ENCODE results near the gene ALDH1L1. TPM values are rescaled to one million over a fixed set of nuclear protein-coding genes. Genes with fewer than 3 reads are reported as not detected.

ALDH1L1 gene
- total RNA-seq, 2 donors from 2014 or later: 0.21 to 0.48 TPM

DNA sequence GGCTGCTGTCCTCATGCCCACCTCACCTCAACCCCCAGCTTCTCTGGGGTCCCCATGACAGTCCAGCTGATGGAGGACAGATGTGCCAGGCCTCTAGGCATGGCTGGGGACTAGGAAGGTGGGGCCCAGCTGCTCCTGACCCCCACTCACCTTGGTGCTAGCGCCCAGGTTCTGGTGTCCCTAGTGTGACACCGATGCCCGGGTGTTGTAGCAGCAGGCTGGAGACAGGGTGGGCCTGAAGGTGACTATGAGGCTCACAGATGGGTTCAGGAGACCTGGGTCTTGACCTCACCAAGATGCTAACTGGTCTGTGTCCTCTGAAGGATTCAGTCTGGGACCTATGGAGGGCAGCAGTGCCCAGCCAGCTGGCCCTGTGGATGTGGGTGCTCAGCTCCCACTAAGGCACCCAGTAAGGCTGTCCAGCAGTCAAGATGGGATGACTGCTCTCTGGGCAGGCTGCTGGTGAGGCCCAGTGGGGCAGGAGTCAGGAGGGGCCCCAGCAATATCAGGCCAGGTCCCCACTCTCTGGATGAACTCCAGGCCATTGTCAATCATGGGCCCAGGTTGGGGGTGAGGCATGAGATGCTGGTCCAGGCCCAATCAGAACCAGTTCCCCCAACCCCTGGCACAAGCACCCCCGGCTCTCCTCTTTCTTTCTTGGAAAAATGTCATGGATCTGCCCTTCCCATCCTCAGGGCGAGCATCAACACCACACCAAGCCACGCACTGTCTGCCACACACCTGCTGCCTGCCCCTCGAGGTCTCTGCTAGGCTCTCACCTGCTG is 33.0 kb downstream of the ALDH1L1 start:
- ATAC-seq (replicated peaks in 1 of 2): no peak
- no peaks in the 10 kb centered on the region for H3K9me3 Mint-ChIP-seq
- DNase-seq: no peak
- no peak overlapping the region for H3K4me3 Mint-ChIP-seq
- peaks cover 17% of the 10 kb centered on the region for H3K27me3 Mint-ChIP-seq (ENCODE audit: low read depth)
- no peaks in the 10 kb centered on the region for H3K4me1 Mint-ChIP-seq (ENCODE audit: low read depth)
- H3K36me3 Mint-ChIP-seq (ENCODE audit: insufficient read depth in 2 of 2): no peaks in the 10 kb centered on the region
- H3K27ac Mint-ChIP-seq: no peak overlapping the region

DNA sequence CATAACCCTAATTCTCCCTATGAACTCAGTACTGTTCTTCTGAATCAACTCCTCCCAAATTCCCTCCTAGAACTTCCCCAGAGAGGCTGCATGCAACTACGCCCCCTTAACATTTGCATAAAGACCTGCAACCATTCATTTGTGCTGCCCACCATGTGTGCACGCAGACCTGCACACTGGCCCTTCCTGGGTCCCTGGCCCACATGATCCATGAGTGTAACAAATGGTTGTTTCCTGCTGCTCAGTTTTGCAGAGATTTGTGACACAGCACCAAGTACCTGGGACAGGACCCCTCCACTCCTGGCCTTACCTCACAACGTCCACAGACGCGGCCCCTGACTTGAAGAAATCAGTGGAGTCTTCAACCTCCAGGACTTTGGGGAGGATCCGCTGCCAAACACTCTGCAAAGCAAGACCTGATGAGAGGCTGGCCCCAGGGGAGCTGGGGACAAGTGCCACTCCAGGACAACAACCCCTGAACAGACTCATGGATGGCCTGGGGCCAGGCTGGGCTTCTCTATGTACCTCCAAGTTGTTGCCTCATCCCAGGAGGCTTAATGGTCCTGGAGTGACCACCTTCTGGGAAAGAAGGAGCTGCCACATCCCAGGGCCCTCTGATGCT is 33.8 kb downstream of the ALDH1L1 start:
- Mint-ChIP-seq H3K4me3 (no peak overlapping the region), H3K27me3 (ENCODE audit: low read depth) (peaks cover 17% of the 10 kb centered on the region), H3K27ac (no peak overlapping the region), H3K9me3 (no peaks in the 10 kb centered on the region), H3K4me1 (ENCODE audit: low read depth) (no peaks in the 10 kb centered on the region), H3K36me3 (ENCODE audit: insufficient read depth in 2 of 2) (no peaks in the 10 kb centered on the region)
- no peak for ATAC-seq (replicated peaks in 1 of 2)
- DNase-seq: no peak

DNA sequence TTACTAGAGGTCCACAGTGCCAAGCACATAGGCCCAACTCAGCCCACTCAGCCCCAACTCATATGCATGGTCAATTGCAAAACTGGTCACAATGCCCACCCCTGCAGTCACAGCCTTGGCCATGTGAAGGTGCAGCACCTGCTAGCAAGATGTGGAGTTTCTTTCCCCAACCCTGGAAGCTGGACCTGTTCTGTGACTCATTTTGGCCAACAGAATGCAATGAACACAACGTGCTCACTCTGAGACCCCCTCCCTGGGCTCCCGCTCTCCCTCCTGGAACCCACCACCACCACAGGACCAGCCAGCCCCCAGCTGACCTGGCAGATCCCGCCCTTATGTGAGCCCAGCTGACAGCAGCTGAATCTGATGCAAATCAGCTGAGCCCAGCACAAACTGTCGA is 34.4 kb downstream of the ALDH1L1 start:
- Mint-ChIP-seq H3K27me3 (ENCODE audit: low read depth) (peaks cover 17% of the 10 kb centered on the region), H3K9me3 (no peaks in the 10 kb centered on the region), H3K27ac (no peak overlapping the region), H3K36me3 (ENCODE audit: insufficient read depth in 2 of 2) (no peaks in the 10 kb centered on the region), H3K4me3 (no peak overlapping the region), H3K4me1 (ENCODE audit: low read depth) (no peaks in the 10 kb centered on the region)
- no peak for ATAC-seq (replicated peaks in 1 of 2)
- DNase-seq: no peak

DNA sequence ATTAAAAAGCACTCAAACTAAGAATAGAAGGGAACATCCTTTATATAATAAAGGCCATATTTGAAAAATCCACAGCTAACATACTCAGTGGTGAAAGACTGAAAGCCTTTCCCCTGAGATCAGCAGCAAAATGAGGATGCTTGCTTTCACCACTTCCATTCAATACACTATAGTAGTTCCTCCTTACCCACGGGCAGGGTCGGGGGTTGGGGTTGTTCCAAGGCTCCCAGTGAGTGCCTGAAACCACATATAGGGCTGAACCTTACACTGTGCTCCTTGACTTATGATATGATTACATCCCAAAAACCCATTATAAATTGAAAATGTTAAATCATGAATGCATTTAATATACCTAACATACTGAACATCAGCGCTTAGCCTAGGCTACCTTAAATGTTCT is 37.7 kb downstream of the ALDH1L1 start:
- Mint-ChIP-seq H3K27me3 (ENCODE audit: low read depth) (peaks cover 38% of the 10 kb centered on the region), H3K4me1 (ENCODE audit: low read depth) (no peaks in the 10 kb centered on the region)

DNA sequence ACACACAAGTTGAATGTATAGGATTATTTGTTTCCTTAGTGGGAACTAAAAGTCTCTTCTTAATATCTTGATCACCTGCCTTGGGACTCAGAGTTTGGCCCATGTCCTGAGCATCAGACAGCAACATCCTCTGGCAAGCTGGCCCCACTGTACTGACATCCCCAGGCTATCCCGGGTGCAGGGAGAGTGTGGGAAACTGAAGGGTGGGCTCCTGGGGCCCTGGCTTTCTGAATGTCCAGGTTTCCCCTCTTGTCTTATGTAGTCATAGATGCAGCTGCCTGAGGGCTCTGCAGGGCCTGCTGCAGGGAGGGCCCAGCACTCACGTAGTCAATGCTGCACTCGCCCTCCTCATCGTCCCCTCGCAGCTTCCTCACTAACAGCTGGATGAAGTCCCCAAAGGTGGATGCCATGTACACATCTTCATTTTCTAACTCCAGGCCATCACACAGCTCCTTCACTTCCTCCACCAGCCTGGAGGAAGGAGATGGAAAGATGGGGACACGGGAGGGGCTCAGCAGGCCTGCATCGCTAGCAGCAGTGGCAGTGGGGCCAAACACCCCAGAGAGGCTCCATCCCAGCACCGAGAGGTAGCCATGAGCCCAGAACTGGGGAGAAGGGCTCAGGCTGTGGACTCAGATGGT is 42.8 kb downstream of the ALDH1L1 start:
- no peak for ATAC-seq (replicated peaks in 1 of 2)
- DNase-seq: no peak
- H3K36me3 Mint-ChIP-seq (ENCODE audit: insufficient read depth in 2 of 2): no peaks in the 10 kb centered on the region
- no peaks in the 10 kb centered on the region for H3K4me1 Mint-ChIP-seq (ENCODE audit: low read depth)
- H3K27me3 Mint-ChIP-seq (ENCODE audit: low read depth): peaks cover 21% of the 10 kb centered on the region
- H3K27ac Mint-ChIP-seq: no peak overlapping the region
- H3K4me3 Mint-ChIP-seq: no peak overlapping the region
- H3K9me3 Mint-ChIP-seq: no peaks in the 10 kb centered on the region

More for the DNA sequence above, 37.7 kb downstream of the ALDH1L1 start:
- H3K27ac Mint-ChIP-seq: no peak overlapping the region
- H3K36me3 Mint-ChIP-seq (ENCODE audit: insufficient read depth in 2 of 2): no peaks in the 10 kb centered on the region
- ATAC-seq (replicated peaks in 1 of 2): no peak
- no peak overlapping the region for H3K4me3 Mint-ChIP-seq
- no peak for DNase-seq
- no peaks in the 10 kb centered on the region for H3K9me3 Mint-ChIP-seq

DNA sequence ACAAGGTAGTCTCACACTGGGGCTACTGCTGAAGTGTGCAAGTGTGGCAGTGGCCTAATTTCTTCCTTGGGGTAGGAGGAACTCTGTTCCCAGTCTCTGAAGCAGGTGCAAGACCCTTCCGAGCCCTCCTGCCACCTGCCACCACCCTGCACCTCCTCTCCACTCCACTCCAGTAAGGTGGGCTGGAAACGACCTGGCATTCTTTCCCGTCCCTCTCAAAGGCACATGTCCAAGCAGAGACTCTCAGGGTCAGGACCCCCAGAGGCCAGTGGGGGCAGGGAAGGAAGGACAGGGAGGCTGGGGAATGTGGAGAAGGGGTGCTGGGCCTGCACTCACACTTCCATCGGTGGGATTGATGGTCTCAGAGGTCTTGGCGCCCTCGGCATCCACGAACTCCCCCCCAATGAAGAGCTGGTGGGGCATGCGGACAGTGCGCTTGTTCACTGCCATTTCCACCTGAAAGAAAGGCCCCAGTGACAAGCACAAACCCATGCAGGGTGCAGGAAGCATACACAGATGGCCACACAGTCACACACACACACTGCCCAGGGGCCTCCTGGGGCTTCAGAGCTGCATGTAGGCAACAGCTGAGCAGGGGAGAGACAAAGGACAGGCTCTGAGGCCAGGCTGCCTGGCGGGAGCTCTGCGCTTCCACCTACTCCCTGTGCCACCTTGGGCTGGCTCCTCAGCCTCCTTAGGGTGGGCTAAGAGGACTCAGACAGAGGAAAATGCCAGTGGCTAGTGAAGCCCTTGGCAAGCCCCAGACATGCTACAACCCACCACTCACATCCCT is 43.8 kb downstream of the ALDH1L1 start:
- Mint-ChIP-seq H3K9me3 (no peaks in the 10 kb centered on the region), H3K27me3 (ENCODE audit: low read depth) (peaks cover 21% of the 10 kb centered on the region), H3K27ac (no peak overlapping the region), H3K4me1 (ENCODE audit: low read depth) (no peaks in the 10 kb centered on the region), H3K36me3 (ENCODE audit: insufficient read depth in 2 of 2) (no peaks in the 10 kb centered on the region), H3K4me3 (no peak overlapping the region)
- DNase-seq (no peak), ATAC-seq (replicated peaks in 1 of 2) (no peak)

DNA sequence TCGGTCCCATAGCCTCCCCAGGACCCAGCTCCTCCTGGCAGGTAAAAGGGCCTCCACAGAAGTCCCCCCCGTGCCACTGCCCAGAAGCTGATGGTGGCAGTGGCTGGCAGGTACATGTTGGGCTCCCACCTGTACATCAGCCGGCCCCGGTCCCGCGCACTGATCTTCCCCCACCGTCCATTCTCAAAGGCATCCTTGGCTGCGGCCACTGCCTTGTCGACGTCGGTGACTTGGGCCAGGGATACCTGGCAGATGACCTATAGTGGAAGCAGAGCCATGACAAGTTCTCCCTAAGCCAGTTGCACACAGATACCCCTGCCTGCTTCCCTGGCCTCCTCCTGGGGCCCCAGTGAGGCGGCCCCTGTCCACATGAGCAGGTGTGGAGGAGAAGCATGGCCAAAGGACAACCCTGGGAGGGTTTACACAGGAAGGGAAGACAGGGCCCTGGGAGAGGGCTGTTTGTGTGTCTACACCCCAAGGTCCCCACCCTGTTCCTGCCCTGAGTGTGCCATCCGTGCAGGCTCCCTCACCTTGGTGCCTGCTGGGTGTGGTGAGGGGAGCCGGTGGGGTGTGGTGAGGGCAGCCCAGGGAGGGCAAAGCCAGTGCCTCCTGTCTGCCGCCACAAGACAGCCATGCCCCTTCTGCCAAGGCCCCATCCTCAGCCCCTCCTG is 44.8 kb downstream of the ALDH1L1 start:
- no peak overlapping the region for H3K27ac Mint-ChIP-seq
- no peaks in the 10 kb centered on the region for H3K36me3 Mint-ChIP-seq (ENCODE audit: insufficient read depth in 2 of 2)
- H3K27me3 Mint-ChIP-seq (ENCODE audit: low read depth): peaks cover 16% of the 10 kb centered on the region
- no peaks in the 10 kb centered on the region for H3K4me1 Mint-ChIP-seq (ENCODE audit: low read depth)
- DNase-seq (no peak), ATAC-seq (replicated peaks in 1 of 2) (no peak)
- no peak overlapping the region for H3K4me3 Mint-ChIP-seq
- no peaks in the 10 kb centered on the region for H3K9me3 Mint-ChIP-seq

DNA sequence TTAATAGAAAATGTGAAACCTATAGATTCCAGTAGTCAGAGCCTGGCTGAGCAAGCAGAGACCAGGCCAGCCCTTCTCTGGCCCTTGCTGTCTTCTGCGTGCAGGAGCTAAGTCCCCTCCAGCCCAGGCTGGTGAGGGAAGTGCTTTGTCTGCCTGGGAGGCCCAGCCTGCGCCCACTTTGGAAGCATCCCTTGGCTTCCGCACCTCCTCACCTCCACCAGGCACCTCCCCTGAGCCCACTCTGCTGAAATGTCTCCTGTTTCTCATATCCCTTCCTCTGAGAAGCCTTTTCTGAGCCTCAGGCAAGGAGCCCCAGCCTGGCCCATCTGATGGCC is 45.3 kb downstream of the ALDH1L1 start:
- Mint-ChIP-seq H3K4me3 (no peak overlapping the region), H3K36me3 (ENCODE audit: insufficient read depth in 2 of 2) (no peaks in the 10 kb centered on the region), H3K27me3 (ENCODE audit: low read depth) (peaks cover 12% of the 10 kb centered on the region), H3K4me1 (ENCODE audit: low read depth) (no peaks in the 10 kb centered on the region), H3K9me3 (no peaks in the 10 kb centered on the region), H3K27ac (no peak overlapping the region)
- ATAC-seq (replicated peaks in 1 of 2) (no peak), DNase-seq (no peak)

DNA sequence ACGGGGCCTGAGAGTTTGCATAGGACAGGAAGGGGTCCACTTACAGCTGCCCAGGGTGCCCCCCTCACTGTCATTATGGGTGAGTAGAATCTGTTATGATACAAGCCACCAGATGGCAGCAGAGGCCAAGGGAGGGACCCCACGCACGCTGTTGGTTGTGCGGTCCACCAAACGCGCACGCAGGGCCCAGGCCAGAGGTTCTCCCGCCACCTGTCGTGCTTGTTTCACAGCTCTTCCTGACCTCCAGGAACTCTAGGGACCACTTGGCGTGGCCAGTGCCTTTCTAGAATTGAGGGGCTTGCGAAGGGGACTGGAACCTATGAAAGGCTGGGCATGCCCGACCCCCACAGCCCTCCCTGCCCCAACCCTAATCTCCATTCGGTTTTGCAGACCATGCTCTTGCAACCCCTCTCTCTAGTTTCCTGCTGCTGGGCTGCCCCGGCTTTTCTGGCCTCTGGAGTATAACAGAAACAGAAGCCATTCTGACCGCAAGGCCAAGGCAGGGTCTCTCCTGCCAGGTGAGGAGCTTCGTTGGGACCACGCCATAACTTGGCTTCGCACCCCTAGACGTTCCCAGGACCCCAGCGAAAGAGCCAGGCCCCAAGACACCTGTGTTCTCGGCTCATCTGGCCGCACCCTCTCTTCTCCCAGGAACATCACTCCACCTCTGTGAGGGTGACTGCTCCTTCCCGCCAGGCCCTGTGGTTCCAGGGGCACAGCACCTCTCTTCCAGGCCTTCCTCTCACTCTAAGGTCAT is 46.0 kb downstream of the ALDH1L1 start:
- DNase-seq: peak; percentile 59 to 62
- no peaks in the 10 kb centered on the region for H3K9me3 Mint-ChIP-seq
- no peaks in the 10 kb centered on the region for H3K4me1 Mint-ChIP-seq (ENCODE audit: low read depth)
- peak; percentile 68 to 69 for ATAC-seq (replicated peaks in 1 of 2)
- H3K36me3 Mint-ChIP-seq (ENCODE audit: insufficient read depth in 2 of 2): no peaks in the 10 kb centered on the region
- H3K27ac Mint-ChIP-seq: no peak overlapping the region
- H3K4me3 Mint-ChIP-seq: no peak overlapping the region
- peaks cover 5% of the 10 kb centered on the region for H3K27me3 Mint-ChIP-seq (ENCODE audit: low read depth)

DNA sequence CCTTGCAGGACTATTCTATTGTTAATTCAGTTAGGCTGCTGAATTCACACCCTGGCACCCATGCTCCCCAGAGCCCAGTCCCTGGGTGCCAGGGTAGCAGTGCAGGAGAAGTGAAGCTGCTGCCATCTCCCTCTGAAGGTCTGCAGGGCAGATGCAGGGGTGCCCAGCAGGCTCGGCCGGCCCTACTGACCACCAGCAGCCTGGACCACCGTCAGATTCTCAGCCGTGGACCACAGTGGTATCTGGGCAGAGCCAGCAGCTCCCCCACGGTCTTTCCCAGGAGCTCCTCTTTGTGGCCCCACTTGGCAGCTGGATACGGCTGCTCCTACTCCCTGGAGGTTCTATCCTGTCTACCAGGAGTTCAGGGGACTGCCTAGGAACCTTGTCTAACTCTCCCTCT is 46.8 kb downstream of the ALDH1L1 start:
- H3K36me3 Mint-ChIP-seq (ENCODE audit: insufficient read depth in 2 of 2): no peaks in the 10 kb centered on the region

DNA sequence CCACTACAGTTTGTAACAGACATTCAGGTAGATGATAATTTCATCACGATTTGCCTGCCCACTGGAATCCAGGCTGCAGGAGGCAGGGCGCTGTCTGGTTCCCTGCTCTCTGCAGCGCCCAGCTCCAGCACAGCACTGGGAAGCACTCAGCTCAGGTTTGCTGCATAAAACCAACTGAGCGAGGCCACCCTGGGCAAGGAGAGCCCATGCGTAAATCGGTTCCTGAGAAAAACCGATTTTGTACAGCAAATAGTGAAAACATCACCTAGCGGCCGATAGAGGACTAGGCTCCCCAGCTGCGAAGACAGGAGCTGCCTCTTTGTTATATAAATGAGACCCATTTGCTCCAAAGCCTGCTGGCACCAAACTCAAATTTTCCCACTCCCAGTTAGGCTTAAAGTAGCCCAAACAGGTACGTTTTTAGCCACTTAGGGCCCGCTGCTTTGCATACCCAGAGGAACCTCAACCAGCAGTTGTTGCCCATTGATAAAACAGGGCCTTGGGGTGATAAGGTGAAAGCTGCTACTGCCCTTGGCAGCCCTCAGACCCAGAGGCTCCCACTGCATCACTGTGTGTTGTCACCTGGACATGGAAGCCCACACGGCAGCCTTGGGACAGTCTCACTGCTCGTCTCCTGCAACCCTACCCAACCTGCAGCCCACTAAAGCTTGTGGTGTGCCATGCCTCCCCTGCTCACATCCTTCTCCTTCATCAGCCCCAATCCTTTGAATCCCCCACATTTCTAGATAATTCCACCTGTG is 47.5 kb downstream of the ALDH1L1 start:
- Mint-ChIP-seq H3K36me3 (ENCODE audit: insufficient read depth in 2 of 2) (no peaks in the 10 kb centered on the region), H3K9me3 (no peaks in the 10 kb centered on the region), H3K4me3 (no peak overlapping the region), H3K27me3 (ENCODE audit: low read depth) (no peaks in the 10 kb centered on the region), H3K4me1 (ENCODE audit: low read depth) (no peaks in the 10 kb centered on the region), H3K27ac (no peak overlapping the region)
- ATAC-seq (replicated peaks in 1 of 2): no peak
- no peak for DNase-seq

More for the DNA sequence above, 46.8 kb downstream of the ALDH1L1 start:
- no peak for DNase-seq
- Mint-ChIP-seq H3K27me3 (ENCODE audit: low read depth) (no peaks in the 10 kb centered on the region), H3K27ac (no peak overlapping the region), H3K9me3 (no peaks in the 10 kb centered on the region), H3K4me1 (ENCODE audit: low read depth) (no peaks in the 10 kb centered on the region), H3K4me3 (no peak overlapping the region)
- ATAC-seq (replicated peaks in 1 of 2): no peak
